ENCODE results near the gene BCAS4.

BCAS4 gene

GRCh38 chr20:50857348-50857747 lies 62.5 kb downstream of the BCAS4 start:
- DNase-seq, result no peak

- DNase-seq, result no peak
Observed at GRCh38 chr20:50858525-50858924, 63.7 kb downstream of the BCAS4 start.

- DNase-seq, result no peak
Observed at GRCh38 chr20:50859161-50859560, 64.3 kb downstream of the BCAS4 start.

GRCh38 chr20:50861012-50861411 lies 66.2 kb downstream of the BCAS4 start:
- no peak for DNase-seq

GRCh38 chr20:50862546-50862945 lies 67.7 kb downstream of the BCAS4 start:
- DNase-seq, result no peak

DNA sequence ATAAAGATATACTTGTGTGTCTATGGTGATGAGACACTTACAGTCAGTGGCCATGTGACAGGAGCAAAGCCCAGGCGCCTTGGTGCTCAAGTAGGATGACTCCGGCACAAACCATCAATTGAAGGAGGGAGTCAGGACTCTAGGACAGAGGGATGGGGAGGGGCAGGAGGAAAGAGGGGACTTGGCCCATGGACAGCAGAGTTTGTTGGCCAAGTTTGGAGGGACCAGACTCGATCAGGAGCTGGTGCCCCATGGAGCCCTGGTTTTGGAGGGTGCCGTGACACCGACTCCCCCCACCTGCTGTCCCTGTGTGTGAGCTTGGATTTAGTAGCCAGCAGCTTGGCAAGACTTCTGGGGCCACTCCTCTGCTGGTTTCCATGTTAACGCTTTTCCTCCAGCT lies 70.3 kb downstream of the BCAS4 start:
- no peak for DNase-seq

DNA sequence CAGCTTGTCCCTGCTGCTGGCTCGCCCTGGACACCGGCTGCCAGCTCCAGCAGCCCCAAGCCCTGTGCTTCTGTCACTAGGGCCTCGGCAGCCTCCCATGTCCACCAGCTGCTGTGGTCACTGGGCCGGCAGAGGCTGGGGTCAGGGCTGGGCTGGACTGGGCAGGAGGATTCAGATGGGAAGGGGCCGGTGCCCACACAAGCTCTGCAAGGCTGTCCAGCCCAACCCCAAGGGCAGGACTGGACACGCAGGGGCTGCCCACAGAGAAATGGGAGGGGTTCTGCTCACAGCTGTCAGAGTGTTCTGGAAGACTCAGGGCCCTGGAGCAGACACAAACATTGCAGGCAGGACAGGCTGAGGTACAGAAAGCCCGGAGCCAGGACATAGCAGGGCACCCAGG lies 70.7 kb downstream of the BCAS4 start:
- no peak for DNase-seq

- DNase-seq, result no peak
Observed at GRCh38 chr20:50866036-50866685, 71.3 kb downstream of the BCAS4 start.

- DNase-seq, result no peak
Observed at GRCh38 chr20:50866831-50867230, 72.0 kb downstream of the BCAS4 start.

GRCh38 chr20:50867805-50868204 lies 72.9 kb downstream of the BCAS4 start:
- DNase-seq, result no peak

DNA sequence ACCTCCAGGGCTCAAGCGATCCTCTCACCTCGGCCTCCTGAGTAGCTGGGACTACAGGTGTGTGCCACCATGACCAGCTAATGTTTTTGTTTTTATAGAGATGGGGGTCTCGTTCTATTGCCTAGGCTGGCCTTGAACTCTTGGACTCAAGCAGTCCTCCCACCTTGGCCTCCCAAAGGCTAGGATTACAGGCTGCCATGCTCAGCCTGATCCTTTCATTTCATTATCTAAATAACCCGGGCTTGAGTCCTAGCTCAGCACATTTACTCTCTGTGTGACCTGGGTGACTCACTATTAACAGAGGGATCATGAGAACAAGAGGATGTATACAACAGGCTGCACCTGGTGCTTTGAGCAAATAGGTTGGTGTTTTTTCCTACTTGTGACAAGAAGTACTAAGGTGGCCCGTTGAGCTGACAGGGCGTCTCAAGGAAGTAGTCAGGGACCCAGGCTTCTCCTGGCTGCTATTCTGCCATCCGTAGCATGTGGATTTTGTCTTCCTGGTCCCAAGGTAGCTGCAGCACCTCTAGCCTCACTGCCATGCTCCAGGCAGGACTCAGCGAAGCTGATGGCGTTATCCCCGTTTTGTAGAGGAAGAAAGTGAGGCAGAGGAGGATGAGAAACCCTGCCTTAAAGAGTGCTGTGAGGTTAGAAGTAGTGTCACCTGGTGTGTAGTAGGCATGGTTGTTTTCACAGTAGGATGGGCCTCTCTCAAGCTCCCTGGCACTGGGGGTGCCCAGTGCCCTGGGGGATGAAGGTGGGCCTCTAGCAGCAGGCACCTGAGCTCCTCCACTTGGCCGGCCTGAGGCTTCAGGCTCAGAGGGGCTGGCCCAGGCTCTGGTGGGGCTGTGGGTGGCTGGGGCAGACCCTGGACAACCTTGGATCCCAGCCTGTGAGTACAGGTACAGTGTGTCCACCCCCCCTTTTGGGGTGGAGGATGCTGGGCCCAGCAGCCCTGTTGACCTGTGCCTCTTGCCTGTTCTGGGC lies 73.9 kb downstream of the BCAS4 start:
- no peak for DNase-seq

DNA sequence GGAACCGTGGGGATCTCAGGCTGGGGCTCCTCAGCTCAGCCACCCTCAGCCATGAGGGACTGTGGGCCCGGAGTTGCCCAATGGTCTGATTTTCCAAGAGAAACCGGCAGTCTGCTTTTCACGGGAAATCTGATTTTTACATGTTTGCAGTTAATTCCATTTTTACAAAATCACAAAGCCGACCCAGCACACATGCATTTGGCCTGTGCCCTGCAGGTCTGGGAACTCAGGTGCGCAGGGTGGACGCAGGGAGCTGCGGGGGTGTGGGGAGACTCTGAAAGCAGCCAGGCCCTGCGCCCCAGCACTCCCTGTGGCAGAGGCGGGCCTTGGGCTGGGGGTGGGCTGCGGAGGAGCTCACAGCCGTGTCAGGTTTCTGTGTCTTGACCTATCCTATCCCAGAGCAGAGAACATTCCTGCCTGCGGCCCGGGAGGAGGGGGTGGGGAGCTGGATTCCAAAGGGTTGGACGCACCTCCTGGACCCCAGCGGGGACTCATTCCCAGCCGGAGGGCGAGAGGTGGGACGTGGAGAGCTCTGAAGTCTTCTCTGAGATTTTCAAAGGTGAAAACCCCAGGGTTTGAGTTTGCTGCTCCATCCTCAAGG lies 75.8 kb downstream of the BCAS4 start:
- no peak for DNase-seq

- no peak for DNase-seq
Observed at GRCh38 chr20:50872560-50873425, 77.9 kb downstream of the BCAS4 start.

DNA sequence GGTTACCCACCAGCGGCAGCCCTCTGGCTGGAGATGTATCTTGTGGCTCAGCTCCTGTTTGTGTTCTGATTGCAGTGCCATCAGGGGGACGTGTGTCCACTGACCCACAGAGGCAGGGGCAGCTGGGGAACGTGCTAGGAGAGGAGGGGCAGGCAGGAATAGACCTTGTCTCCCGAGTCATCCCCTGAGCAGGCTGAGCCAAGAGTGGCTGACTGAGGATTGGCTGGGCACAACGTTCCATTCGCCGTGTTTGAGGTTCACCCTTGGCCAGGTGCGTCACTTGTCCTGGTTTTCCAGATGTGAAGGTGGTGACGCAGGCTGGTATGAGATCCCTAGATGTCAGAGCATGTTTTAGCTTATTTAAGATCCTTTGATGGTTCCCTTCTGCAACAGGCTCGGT lies 78.7 kb downstream of the BCAS4 start:
- no peak for DNase-seq

- no peak for DNase-seq
Observed at GRCh38 chr20:50874111-50874757, 79.4 kb downstream of the BCAS4 start.

- DNase-seq, result no peak
Observed at GRCh38 chr20:50874758-50875665, 80.2 kb downstream of the BCAS4 start.

GRCh38 chr20:50876063-50876685 lies 81.3 kb downstream of the BCAS4 start:
- no peak for DNase-seq

- DNase-seq, result no peak
Observed at GRCh38 chr20:50876816-50877215, 82.0 kb downstream of the BCAS4 start.

DNA sequence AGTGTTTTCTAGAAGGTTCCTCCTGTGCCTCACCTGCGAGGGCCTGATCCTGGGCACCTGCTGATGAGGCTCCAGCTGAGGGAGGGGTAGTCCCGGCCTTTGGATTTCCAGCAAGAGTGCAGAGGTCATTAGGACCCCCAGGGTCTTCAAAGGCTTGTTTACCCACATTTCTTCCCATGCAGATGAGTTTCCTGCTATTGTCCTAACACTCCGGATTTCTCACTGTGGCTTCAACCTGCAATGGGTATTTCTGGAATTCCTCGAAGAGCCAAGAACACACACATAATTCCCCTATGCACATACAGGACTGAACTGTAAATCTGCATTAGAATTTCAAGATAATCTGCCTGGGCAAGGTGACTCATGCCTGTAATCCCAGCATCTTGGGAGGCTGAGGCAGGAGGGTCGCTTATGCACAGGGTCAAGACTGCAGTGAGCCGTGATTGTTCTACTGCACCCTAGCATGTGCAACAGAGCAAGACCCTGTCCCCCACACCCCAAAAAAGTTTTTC lies 82.4 kb downstream of the BCAS4 start:
- no peak for DNase-seq
